Measurements from ENCODE around the gene SDHAF2. TPM values are rescaled to one million over a fixed set of nuclear protein-coding genes. Genes with fewer than 3 reads are reported as not detected.

SDHAF2 gene
- total and polyA plus RNA-seq, 2 of the 4 experiments (the other 2 are of a cell fraction), result 50.4 to 91.1 TPM

DNA sequence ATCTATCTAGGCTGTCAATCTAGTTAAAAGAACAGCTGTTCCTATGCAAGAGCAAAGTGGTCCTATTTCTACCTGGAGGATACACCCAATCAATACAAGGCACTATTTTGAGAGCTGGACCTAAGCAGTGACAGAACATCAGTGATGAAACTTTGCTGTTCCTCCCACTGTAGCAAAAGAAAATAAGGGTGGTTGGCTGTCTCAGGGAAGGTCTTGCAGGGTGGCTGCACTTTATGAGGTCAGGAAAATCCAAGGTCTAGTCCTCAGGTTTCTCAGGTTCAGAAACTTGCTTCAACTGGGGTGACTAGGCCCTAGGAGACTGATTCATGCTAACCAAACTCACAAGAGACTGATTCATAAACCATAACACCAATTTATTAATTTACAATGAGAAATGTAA lies 11.8 kb upstream of the SDHAF2 start:
- intact Hi-C loops (cut with micrococcal nuclease), result no loop called here
- no peaks in the 10 kb centered on the region for H3K4me1 ChIP-seq (ENCODE audit: control insufficient read depth, insufficient read depth, low read length)

More for the DNA sequence above, 11.8 kb upstream of the SDHAF2 start:
- no peak for TF ChIP-seq BHLHE40 (IDR thresholded peaks at IDR 0.05; ENCODE audit: low read depth, low read length)
- no peak for TF ChIP-seq SMC3 (IDR thresholded peaks at IDR 0.05; ENCODE audit: low read depth, low read length)
- TF ChIP-seq, protein P1, sequence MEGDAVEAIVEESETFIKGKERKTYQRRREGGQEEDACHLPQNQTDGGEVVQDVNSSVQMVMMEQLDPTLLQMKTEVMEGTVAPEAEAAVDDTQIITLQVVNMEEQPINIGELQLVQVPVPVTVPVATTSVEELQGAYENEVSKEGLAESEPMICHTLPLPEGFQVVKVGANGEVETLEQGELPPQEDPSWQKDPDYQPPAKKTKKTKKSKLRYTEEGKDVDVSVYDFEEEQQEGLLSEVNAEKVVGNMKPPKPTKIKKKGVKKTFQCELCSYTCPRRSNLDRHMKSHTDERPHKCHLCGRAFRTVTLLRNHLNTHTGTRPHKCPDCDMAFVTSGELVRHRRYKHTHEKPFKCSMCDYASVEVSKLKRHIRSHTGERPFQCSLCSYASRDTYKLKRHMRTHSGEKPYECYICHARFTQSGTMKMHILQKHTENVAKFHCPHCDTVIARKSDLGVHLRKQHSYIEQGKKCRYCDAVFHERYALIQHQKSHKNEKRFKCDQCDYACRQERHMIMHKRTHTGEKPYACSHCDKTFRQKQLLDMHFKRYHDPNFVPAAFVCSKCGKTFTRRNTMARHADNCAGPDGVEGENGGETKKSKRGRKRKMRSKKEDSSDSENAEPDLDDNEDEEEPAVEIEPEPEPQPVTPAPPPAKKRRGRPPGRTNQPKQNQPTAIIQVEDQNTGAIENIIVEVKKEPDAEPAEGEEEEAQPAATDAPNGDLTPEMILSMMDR (conservative IDR thresholded peaks at IDR 0.05; ENCODE audit: low read depth, low read length), result no peak
- TF ChIP-seq, protein P2, sequence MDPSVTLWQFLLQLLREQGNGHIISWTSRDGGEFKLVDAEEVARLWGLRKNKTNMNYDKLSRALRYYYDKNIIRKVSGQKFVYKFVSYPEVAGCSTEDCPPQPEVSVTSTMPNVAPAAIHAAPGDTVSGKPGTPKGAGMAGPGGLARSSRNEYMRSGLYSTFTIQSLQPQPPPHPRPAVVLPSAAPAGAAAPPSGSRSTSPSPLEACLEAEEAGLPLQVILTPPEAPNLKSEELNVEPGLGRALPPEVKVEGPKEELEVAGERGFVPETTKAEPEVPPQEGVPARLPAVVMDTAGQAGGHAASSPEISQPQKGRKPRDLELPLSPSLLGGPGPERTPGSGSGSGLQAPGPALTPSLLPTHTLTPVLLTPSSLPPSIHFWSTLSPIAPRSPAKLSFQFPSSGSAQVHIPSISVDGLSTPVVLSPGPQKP (IDR thresholded peaks at IDR 0.05; ENCODE audit: borderline replicate concordance, low read depth, low read length), result no peak
- no peak for TF ChIP-seq NFE2L2 (IDR thresholded peaks at IDR 0.05; ENCODE audit: low read depth, low read length)
- no peak for TF ChIP-seq RAD21 (IDR thresholded peaks at IDR 0.05; ENCODE audit: low read length)
- TF ChIP-seq, protein P3, sequence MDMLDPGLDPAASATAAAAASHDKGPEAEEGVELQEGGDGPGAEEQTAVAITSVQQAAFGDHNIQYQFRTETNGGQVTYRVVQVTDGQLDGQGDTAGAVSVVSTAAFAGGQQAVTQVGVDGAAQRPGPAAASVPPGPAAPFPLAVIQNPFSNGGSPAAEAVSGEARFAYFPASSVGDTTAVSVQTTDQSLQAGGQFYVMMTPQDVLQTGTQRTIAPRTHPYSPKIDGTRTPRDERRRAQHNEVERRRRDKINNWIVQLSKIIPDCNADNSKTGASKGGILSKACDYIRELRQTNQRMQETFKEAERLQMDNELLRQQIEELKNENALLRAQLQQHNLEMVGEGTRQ (IDR thresholded peaks at IDR 0.05; ENCODE audit: low read depth, low read length), result no peak
- TF ChIP-seq MAFK (IDR thresholded peaks at IDR 0.05; ENCODE audit: low read depth, low read length), result no peak
- TF ChIP-seq RFX5 (IDR thresholded peaks at IDR 0.05; ENCODE audit: low read depth, low read length), result no peak
- no peak for TF ChIP-seq RCOR1 (IDR thresholded peaks at IDR 0.05; ENCODE audit: insufficient replicate concordance, low read length)
- TF ChIP-seq CHD1 (IDR thresholded peaks at IDR 0.05; ENCODE audit: low read depth, low read length), result no peak
- TF ChIP-seq CEBPB (IDR thresholded peaks at IDR 0.05; ENCODE audit: low read depth, low read length), result no peak
- TF ChIP-seq FOS (IDR thresholded peaks at IDR 0.05; ENCODE audit: low read depth, low read length), result no peak
- no peak for TF ChIP-seq POLR2A (IDR thresholded peaks at IDR 0.05; ENCODE audit: low read depth, low read length)
- no peak for TF ChIP-seq MAZ (IDR thresholded peaks at IDR 0.05; ENCODE audit: borderline replicate concordance, low read depth, low read length)
- no peak for TF ChIP-seq MXI1 (IDR thresholded peaks at IDR 0.05; ENCODE audit: borderline replicate concordance, low read depth, low read length)
- H4K5ac ChIP-seq (ENCODE audit: low read depth, low read length), result no peak overlapping the region
- H3K18ac ChIP-seq (ENCODE audit: low read depth, low read length), result no peak overlapping the region
- no peaks in the 10 kb centered on the region for H3K27me3 ChIP-seq (ENCODE audit: control insufficient read depth, insufficient read depth, low read length)
- H3K4me3 ChIP-seq (ENCODE audit: insufficient read depth, low read depth, low read length), result no peak overlapping the region
- H3K79me1 ChIP-seq (ENCODE audit: low read depth in 1 of 2, low read length in 2 of 2), result peaks cover 22 to 40% of the 10 kb centered on the region in 2 experiments
- no TSS peak for BruUV-seq (replicated peaks)
- no peak overlapping the region for H2AFZ ChIP-seq (replicated peaks; ENCODE audit: low read length, poor library complexity)
- no peak overlapping the region for H3K9ac ChIP-seq (ENCODE audit: low read depth, low read length)
- H4K91ac ChIP-seq (ENCODE audit: insufficient read depth, low read depth, low read length), result no peak overlapping the region
- CTCF ChIA-PET, result interaction anchor here (1.0 kb wide), 1 partner anchor 17 kb away, joined by 5 read pairs; no protein-coding TSS in a partner anchor
- dilution Hi-C loops (cut with HindIII; ENCODE audit: low sequenced_read_pairs, unreplicated experiment) (no loop called here), in situ Hi-C loops (cut with MboI; ENCODE audit: low sequenced_read_pairs) (no loop called here)
- H3K23ac ChIP-seq (ENCODE audit: low read depth, low read length), result no peak overlapping the region
- no peaks in the 10 kb centered on the region for H3K9me1 ChIP-seq (ENCODE audit: insufficient read depth, low read length)
- ATAC-seq (ENCODE audit: low read depth) (no peak), DNase-seq (peak; percentile 20)
- no peak overlapping the region for H3K27ac ChIP-seq (ENCODE audit: insufficient read depth, low read length)
- peaks cover 36% of the 10 kb centered on the region for H4K20me1 ChIP-seq (ENCODE audit: insufficient read depth, low read length)
- H3K4ac ChIP-seq (ENCODE audit: low read depth, low read length), result no peak overlapping the region
- H3K36me3 ChIP-seq (ENCODE audit: control insufficient read depth, insufficient read depth, low read length), result peaks cover 66% of the 10 kb centered on the region
- H2BK5ac ChIP-seq (ENCODE audit: low read depth, low read length, poor library complexity, severe bottlenecking), result no peak overlapping the region
- POLR2A ChIA-PET (ENCODE audit: unreplicated experiment), result no interaction called here
- H4K8ac ChIP-seq (ENCODE audit: low read depth in 2 of 2, low read length in 2 of 2), result no peak overlapping the region
- H2BK120ac ChIP-seq (ENCODE audit: low read depth, low read length), result no peak overlapping the region
- no peak overlapping the region for H2BK20ac ChIP-seq (ENCODE audit: low read depth, low read length)
- no peak overlapping the region for H3K14ac ChIP-seq (replicated peaks; ENCODE audit: low read depth, low read length)
- H2AK9ac ChIP-seq (replicated peaks; ENCODE audit: low read depth, low read length, poor library complexity), result no peak overlapping the region
- no peak overlapping the region for H3K4me2 ChIP-seq (ENCODE audit: low read depth, low read length)
- no peak overlapping the region for H3K56ac ChIP-seq (ENCODE audit: extremely low read depth, insufficient read depth, low read length)
- no peak overlapping the region for H2BK15ac ChIP-seq (ENCODE audit: low read depth, low read length)
- no peaks in the 10 kb centered on the region for H3K9me3 ChIP-seq (ENCODE audit: control insufficient read depth, insufficient read depth, low read length)
- no peak overlapping the region for H2AK5ac ChIP-seq (ENCODE audit: low read depth, low read length)
